ENCODE data around the gene ZNF350. TPM values are rescaled to one million over a fixed set of nuclear protein-coding genes. Genes with fewer than 3 reads are reported as not detected.

ZNF350 gene
- total and polyA plus RNA-seq, 2 donors (not counting 3 experiments of a cell fraction or from before 2014, with no cell fraction given), result 2.6 to 9.8 TPM

GRCh38 chr19:51919606-51920005 is 67.0 kb downstream of the ZNF350 start:
- H2AFZ ChIP-seq (ENCODE audit: low read depth, low read length), result no peak overlapping the region
- ChIA-PET CTCF (no interaction called here), POLR2A (no interaction called here)
- dilution Hi-C loops (cut with MboI; ENCODE audit: extremely low pct_ligation_motif_present, low sequenced_read_pairs) (no loop called here), intact Hi-C loops (cut with micrococcal nuclease) (loop anchor here (10.0 kb wide), 1 partner anchor 215 kb away; the partner anchor contains the start of gene ZNF616)
- H3K4me3 ChIP-seq (replicated peaks in 1 of 3; ENCODE audit: insufficient read depth in 1 of 3, low read depth in 1 of 3, low read length in 3 of 3), result no peak overlapping the region
- DNase-seq (ENCODE audit: low read depth, low spot score) (no peak), FAIRE-seq (no peak)
- no peaks in the 10 kb centered on the region for H3K27me3 ChIP-seq (ENCODE audit: control insufficient read depth in 2 of 2, insufficient read depth in 2 of 2, low read length in 2 of 2)
- H3K4me2 ChIP-seq (ENCODE audit: insufficient read depth, low read length), result no peak overlapping the region
- H3K36me3 ChIP-seq (ENCODE audit: control insufficient read depth in 2 of 2, extremely low read depth in 1 of 2, insufficient read depth in 2 of 2, low read length in 2 of 2), result no peaks in the 10 kb centered on the region
- H3K79me2 ChIP-seq (ENCODE audit: control insufficient read depth, insufficient read depth, low read length), result no peaks in the 10 kb centered on the region
- H3K27ac ChIP-seq (ENCODE audit: insufficient read depth, low read depth, low read length), result no peak overlapping the region
- H3K9me3 ChIP-seq (replicated peaks; ENCODE audit: control insufficient read depth, insufficient read depth, low read length), result peaks cover 26% of the 10 kb centered on the region
- H3K9ac ChIP-seq (replicated peaks; ENCODE audit: extremely low read depth, insufficient read depth, low read length), result no peak overlapping the region
- H4K20me1 ChIP-seq (replicated peaks; ENCODE audit: control insufficient read depth, extremely low read depth, insufficient read depth, low read length), result no peaks in the 10 kb centered on the region
- H3K4me1 ChIP-seq (ENCODE audit: control insufficient read depth, extremely low read depth, insufficient read depth, low read length), result no peaks in the 10 kb centered on the region
- BruUV-seq (replicated peaks), result no TSS peak
- no peaks in the 10 kb centered on the region for H3K9me1 ChIP-seq (replicated peaks; ENCODE audit: control insufficient read depth, extremely low read depth, insufficient read depth, low read length)
- TF ChIP-seq MAX (IDR thresholded peaks at IDR 0.05; ENCODE audit: insufficient read depth, insufficient read length), result no peak
- no peak for TF ChIP-seq CTCF (IDR thresholded peaks at IDR 0.05; ENCODE audit: extremely low read depth in 1 of 2, insufficient read depth in 1 of 2, low read depth in 1 of 2, low read length in 2 of 2)
- TF ChIP-seq POLR2A (IDR thresholded peaks at IDR 0.05; ENCODE audit: low read depth, low read length), result no peak
- no peak for TF ChIP-seq MYC (IDR thresholded peaks at IDR 0.05; ENCODE audit: low read depth, low read length)
- no peak for TF ChIP-seq GATA2 (IDR thresholded peaks at IDR 0.05; ENCODE audit: insufficient read depth, insufficient read length, low read depth, low read length)
- TF ChIP-seq POLR2AphosphoS5 (IDR thresholded peaks at IDR 0.05; ENCODE audit: insufficient read depth, low read depth, low read length), result no peak
- TF ChIP-seq JUN (IDR thresholded peaks at IDR 0.05; ENCODE audit: borderline replicate concordance, insufficient read depth, insufficient read length, low read depth), result no peak
- TF ChIP-seq FOS (IDR thresholded peaks at IDR 0.05; ENCODE audit: borderline replicate concordance, insufficient read depth, low read length), result no peak
- no peak for TF ChIP-seq EZH2 (IDR thresholded peaks at IDR 0.05; ENCODE audit: borderline replicate concordance, low read depth, low read length, severe bottlenecking)

All from endothelial cell of umbilical vein (primary cell).